ENCODE measurements around the gene AGR3.

AGR3 gene

GRCh38 chr7:16881844-16882243 lies at the start of gene AGR3:
TSS of gene AGR3 (minus strand) at chr7:16881983. CDS start at chr7:16878618, 3,365 bp downstream.
- no peak for DNase-seq

DNA sequence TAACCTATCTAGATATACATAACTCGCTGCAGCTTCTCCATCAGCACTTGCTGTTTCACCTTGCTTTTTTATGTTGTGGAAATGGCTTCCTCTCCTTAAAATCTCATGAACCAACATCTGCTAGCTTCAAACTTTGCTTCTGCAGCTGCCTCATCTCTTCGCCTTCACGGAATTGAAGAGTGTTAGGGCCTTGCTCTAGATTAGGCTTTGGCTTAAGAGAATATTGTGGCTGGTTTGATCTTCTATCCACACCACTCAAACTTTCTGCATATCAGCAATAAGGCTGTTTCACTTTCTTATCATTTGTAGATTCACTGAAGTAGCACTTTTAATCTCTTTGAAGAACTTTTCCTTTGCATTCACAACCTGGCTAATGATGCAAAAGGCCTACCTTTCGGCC lies 49.2 kb upstream of the AGR3 start:
- DNase-seq, result no peak

- DNase-seq, result no peak
Measured at GRCh38 chr7:16929146-16929762, 47.5 kb upstream of the AGR3 start.

DNA sequence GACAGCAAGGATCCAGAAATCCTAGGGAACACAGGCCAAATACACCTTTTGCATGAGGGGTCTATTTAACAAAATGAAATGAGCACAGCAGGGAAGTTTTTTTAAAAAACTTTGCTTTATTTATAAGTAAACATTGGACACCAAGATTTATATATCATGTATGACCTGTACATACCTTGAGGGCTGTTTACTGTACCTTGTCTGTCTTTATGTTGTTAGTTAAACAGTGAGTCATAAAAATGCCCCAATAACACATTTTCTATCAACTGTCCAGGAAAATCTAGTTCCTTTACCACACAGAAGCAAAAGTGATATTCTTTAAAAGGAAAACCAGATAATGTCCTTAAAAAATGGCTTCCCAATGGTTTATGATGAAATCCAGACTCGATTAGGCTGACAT lies 45.1 kb upstream of the AGR3 start:
- DNase-seq, result no peak

- no peak for DNase-seq
Measured at GRCh38 chr7:16926283-16926682, 44.5 kb upstream of the AGR3 start.

DNA sequence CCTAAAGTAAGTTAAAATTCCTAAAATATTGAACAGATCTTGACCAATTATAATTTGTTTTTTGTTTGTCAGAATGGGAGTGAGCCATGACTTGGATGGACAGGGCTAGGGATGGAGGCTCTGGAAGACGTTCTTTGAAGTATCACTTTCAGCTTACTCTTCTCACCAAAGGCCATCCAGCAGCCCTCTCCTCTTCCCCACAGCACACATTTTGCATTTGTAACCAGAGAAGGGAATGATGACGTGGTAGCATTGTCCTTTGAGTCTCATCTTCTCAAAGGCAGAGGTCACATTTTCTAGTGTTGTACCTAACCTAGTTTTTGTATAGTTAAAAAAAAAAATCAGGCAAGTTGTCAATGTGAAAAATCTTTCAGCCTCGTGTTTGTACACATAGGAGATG lies 43.8 kb upstream of the AGR3 start:
- no peak for DNase-seq

DNA sequence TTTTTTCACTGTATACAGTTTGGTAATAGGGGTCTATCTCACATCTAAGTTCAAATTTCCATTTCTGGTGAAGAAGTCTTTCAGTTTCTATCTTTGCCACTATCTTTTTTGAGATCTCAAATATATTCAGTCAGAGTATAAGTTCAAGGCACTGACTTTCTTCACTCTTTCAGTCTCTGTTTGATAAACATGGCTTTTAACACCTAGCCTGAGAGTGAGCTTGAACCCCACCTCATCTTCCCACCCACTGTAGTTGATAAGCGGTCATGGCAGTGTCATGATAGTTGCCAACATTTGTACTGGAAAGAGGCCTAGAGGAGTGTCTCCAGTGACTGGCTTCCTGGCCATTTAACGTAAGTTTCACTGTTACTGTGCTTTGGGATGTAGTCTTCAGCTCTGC lies 41.2 kb upstream of the AGR3 start:
- no peak for DNase-seq

- DNase-seq, result no peak
Measured at GRCh38 chr7:16921644-16922257, 40.0 kb upstream of the AGR3 start.

GRCh38 chr7:16921151-16921550 lies 39.4 kb upstream of the AGR3 start:
- DNase-seq, result no peak

DNA sequence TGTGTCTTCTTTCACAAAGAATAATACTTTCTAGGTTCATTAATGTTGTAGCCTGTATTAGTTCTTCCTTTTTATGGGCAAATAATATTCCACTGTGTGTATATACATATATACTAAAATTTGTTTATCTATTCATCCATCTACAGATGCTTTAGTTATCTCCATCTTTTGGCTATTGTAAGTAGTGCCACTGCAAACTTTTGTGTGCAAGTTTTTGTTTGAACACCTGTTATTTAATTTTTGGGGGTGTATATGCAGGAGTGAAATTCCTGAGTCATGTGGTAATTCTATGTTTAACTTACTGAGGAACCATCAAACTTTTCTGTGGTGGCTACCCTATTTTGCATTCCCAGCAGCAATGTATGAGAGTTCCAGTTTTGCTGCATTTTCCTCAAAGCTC lies 37.7 kb upstream of the AGR3 start:
- no peak for DNase-seq

- no peak for DNase-seq
Measured at GRCh38 chr7:16918288-16918895, 36.6 kb upstream of the AGR3 start.

DNA sequence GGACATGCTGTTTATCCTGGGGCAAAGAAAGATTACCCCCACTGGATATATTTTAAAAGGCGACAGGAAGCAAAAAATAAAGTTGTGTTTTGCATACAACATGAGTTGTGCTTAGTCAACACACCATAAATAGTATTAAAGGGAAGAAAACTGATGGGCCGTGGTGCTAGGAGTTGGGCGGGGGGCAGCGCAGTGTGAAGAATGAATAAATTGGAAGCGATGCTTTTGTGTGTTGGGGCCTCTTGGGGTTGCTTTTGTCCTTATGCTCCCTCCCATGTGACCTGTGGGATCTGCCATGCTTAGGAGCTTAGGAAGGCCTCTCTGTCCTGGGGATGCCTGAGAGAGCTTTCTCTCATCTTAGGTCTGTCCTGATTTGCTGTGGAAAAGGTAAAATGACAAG lies 35.0 kb upstream of the AGR3 start:
- DNase-seq, result no peak

DNA sequence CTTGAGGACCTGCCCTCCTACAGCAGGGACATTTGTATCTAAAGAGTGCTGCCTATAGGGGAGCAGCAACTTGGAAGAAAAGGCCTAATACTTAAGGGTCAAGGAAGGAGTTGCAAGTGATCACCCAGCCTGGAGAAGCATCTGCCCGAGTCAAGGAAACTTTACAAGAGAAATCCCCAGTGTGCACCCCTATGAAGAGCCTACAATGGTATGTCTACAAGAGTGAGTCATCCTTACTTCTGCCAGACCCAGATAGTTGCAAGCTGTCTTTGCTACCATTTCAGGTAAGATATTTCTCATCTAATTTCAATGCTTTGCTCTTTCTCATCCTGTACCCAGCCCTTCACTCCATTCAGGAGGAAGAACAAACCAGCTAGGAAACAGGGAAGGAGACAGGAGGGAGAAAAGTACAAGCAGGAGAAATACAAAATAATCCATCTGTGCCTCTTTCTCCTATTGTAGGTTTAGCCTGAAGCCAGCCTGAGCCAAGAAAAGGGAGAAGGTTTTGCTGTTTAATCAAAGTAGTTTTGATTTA lies 34.4 kb upstream of the AGR3 start:
- DNase-seq, result no peak

DNA sequence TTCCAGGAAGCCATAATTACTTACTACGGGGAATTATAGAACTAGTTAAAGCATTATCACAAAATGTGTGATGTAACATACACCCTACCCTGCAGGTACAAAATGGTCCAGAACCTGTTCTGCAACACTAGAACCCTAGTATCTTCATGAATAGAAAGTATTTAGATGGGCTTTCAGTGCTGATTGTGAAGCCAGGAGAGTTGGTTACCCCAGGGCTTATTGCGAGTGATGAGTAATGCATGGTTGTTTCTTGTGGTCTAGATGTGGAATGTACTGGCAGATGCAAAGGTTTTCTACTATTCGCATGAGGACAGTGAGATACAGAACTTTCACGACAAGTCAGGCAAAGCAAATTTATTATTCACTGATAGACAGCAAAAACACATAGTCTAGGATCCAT lies 33.6 kb upstream of the AGR3 start:
- no peak for DNase-seq

GRCh38 chr7:16914771-16915170 lies 33.0 kb upstream of the AGR3 start:
- DNase-seq, result no peak

DNA sequence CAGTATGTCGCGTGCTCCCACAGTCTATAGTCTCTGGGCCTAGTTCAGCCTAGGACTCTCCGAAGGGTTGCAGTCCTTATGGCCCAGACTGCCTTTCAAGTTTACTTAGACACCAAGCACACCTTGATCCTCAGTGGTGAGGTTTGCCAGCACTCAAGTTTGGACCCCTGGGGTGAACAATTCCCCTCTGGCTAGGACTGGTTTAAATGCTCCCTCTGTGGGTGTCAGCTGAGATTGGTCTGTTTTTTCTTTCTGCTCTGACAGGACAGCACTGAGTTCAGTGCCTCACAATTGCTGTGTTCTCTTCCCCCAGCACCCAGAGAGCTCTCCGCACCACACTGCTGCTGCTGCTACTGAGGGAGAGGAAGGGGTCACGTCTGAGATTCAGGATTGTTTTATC lies 31.9 kb upstream of the AGR3 start:
- DNase-seq, result no peak

GRCh38 chr7:16912540-16912939 lies 30.8 kb upstream of the AGR3 start:
- no peak for DNase-seq

GRCh38 chr7:16908561-16908960 lies 26.8 kb upstream of the AGR3 start:
- DNase-seq, result no peak

GRCh38 chr7:16905300-16906044 lies 23.7 kb upstream of the AGR3 start:
- no peak for DNase-seq

DNA sequence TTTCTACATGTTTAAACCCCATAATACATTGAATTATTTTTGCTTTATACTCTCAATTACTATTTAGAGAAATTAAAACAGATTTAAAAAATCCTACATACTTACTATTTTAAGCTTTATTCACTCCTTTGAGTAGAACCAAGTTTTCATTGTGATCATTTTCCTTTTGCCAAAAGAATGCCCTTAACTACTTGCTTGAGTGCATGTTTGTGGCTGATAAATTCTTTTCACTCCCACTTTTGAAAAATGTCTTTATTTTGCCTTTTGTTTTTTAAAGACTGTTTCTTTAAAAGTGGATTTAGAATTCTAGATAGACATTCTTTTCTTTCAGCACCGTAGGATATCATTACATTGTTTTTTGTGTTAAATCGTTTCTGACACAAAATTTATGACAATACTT lies 22.3 kb upstream of the AGR3 start:
- no peak for DNase-seq

GRCh38 chr7:16900209-16900768 lies 18.5 kb upstream of the AGR3 start:
- no peak for DNase-seq

GRCh38 chr7:16891874-16892643 lies 10.3 kb upstream of the AGR3 start:
- no peak for DNase-seq

DNA sequence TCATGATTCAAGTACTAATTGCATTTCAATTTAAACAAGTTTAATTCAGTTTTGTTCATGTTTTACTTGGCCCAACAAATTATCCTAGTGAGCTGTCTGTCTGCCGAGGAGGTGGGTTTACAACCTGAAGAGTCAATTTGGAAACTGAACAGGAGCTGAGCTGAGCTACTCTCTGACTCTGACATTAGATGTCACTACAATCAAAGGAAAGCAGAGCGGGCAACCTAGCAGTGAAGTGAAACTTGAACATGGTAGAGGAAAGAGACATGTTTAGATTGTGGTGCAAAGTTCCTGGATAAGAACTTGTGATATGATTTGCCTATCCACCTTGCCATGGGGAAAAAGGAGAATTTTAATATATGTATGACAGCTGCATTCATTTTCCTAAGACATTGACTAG lies 9.6 kb upstream of the AGR3 start:
- DNase-seq, result no peak

Measured in activated effector memory CD4-positive, alpha-beta T cell treated with anti-CD3 and anti-CD28 coated beads, Interleukin-2, amount 50 U/mL, for 16 hours (primary cell).